NCI-H1092 (cell line): ENCODE measurements around the gene RASGRF2.
A peak's percentile ranks its signal among the peaks of the same experiment; 100 is the strongest.

Experiments
- DNase-seq: peaks from one replicate; lab custom pipeline; 2025; lab: John Stamatoyannopoulos, UW

Gene RASGRF2

GRCh38 chr5:80951366-80951765 lies 8.8 kb upstream of the RASGRF2 start:
- DNase-seq: no peak

GRCh38 chr5:80953587-80953986 lies 6.6 kb upstream of the RASGRF2 start:
- no peak for DNase-seq

- DNase-seq: no peak
Observed at GRCh38 chr5:80955082-80955590, 5.0 kb upstream of the RASGRF2 start.

GRCh38 chr5:80956272-80956671 lies 3.9 kb upstream of the RASGRF2 start:
- DNase-seq: no peak

- peak; percentile 69 for DNase-seq
Observed at GRCh38 chr5:80957031-80957761, 3.0 kb upstream of the RASGRF2 start.

- no peak for DNase-seq
Observed at GRCh38 chr5:80958616-80959015, 1.5 kb upstream of the RASGRF2 start.

GRCh38 chr5:80959138-80959537 lies 1.0 kb upstream of the RASGRF2 start:
- DNase-seq: no peak

- peak; percentile 11 for DNase-seq
Observed at GRCh38 chr5:80960531-80961375, 590 bp downstream of the RASGRF2 start.

GRCh38 chr5:80961376-80962281 lies 1.5 kb downstream of the RASGRF2 start:
- DNase-seq: no peak

GRCh38 chr5:80962630-80963520 lies 2.7 kb downstream of the RASGRF2 start:
- DNase-seq: no peak

GRCh38 chr5:80963521-80963895 lies 3.3 kb downstream of the RASGRF2 start:
- DNase-seq: no peak

GRCh38 chr5:80963966-80964481 lies 3.9 kb downstream of the RASGRF2 start:
- DNase-seq: no peak

GRCh38 chr5:80964491-80964890 lies 4.3 kb downstream of the RASGRF2 start:
- DNase-seq: no peak

GRCh38 chr5:80964919-80965318 lies 4.8 kb downstream of the RASGRF2 start:
- no peak for DNase-seq

GRCh38 chr5:80967500-80968181 lies 7.5 kb downstream of the RASGRF2 start:
- no peak for DNase-seq

GRCh38 chr5:80973027-80973426 lies 12.9 kb downstream of the RASGRF2 start:
- DNase-seq: no peak

- no peak for DNase-seq
Observed at GRCh38 chr5:80975065-80975464, 14.9 kb downstream of the RASGRF2 start.

GRCh38 chr5:80976985-80977384 lies 16.8 kb downstream of the RASGRF2 start:
- DNase-seq: no peak

- DNase-seq: no peak
Observed at GRCh38 chr5:80977764-80978163, 17.6 kb downstream of the RASGRF2 start.

- no peak for DNase-seq
Observed at GRCh38 chr5:80978772-80979317, 18.7 kb downstream of the RASGRF2 start.
